Inferior parietal cortex (tissue), 1 donor: ENCODE data around the gene PTP4A1.
"Not testable (repeated sequence)": the region's sequence is repeated elsewhere in the genome, so short reads cannot be mapped to it uniquely, and the experiment has no call there.

Source experiments
- DNase-seq: peaks from one replicate; pipeline ENCODE4 v3.0.0-alpha.2; 2016; ENCODE audit errors: extremely low spot score

PTP4A1 gene

GRCh38 chr6:63582579-63583231, 10.4 kb downstream of the PTP4A1 start:
- DNase-seq: no peak

DNA sequence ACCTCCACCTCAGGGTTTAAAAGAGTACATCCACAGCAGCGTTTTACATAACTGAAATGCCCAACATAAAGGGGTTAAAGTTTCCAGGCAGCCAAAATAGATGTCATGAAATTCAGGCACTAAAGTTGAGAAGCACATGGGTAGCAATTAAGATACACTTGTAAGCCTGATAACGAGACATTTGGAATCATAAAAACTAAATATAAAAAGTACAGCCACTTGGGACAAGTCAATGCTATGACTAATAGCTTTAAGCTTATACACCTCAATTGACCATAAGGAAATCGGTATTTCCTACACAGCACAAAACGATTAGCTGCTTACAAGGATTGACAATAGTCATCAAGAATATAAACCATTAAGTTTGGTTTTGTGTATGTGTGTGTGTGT, 11.8 kb downstream of the PTP4A1 start:
- DNase-seq: no peak

- DNase-seq: no peak
These were observed 12.3 kb downstream of the PTP4A1 start for GRCh38 chr6:63584566-63584965.

GRCh38 chr6:63585652-63586051, 13.4 kb downstream of the PTP4A1 start:
- not testable (repeated sequence) for DNase-seq

DNA sequence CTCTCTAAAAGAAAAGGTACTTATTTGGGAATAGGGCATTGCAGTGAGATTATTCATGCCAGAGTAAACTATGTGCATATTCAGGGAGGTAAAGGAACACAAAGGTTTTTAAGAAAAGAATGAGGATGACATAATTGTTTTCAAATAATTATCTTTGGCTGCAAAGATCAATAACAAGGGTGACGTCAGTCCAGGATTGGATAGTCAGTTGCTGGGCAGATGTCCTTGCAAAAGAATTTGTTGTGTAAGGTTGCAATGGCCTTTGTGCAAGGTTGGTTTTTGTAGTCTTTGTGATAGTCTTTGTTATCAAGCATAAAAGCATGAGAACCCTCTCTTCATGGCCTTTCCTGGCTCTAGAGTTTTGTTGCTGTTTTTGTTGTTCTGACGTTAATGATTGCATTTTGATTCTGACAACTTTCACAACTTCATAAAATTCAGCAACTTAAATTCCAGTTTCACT, 17.7 kb downstream of the PTP4A1 start:
- DNase-seq: no peak

DNA sequence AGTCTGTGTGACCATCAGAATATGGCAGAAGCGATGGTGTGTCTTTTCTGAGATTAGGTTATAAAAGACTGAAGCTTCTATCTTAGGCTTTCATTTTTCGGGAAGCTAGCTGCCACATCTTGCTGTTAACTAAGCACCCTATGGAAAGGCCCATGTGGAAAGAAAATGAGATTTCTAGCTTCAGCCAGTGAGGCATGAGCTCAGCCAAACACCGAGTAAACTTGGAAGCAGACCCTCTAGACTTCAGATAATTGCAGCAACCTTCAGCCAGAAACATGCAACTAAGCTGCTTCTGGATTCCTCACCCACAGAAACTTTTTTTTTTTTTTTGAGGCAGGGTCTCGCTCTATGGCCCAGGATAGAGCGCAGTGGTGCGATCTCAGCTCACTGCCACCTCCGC, 20.6 kb downstream of the PTP4A1 start:
- DNase-seq: no peak

- DNase-seq: peak; percentile 10
These were observed 25.1 kb downstream of the PTP4A1 start for GRCh38 chr6:63597141-63598048.

DNA sequence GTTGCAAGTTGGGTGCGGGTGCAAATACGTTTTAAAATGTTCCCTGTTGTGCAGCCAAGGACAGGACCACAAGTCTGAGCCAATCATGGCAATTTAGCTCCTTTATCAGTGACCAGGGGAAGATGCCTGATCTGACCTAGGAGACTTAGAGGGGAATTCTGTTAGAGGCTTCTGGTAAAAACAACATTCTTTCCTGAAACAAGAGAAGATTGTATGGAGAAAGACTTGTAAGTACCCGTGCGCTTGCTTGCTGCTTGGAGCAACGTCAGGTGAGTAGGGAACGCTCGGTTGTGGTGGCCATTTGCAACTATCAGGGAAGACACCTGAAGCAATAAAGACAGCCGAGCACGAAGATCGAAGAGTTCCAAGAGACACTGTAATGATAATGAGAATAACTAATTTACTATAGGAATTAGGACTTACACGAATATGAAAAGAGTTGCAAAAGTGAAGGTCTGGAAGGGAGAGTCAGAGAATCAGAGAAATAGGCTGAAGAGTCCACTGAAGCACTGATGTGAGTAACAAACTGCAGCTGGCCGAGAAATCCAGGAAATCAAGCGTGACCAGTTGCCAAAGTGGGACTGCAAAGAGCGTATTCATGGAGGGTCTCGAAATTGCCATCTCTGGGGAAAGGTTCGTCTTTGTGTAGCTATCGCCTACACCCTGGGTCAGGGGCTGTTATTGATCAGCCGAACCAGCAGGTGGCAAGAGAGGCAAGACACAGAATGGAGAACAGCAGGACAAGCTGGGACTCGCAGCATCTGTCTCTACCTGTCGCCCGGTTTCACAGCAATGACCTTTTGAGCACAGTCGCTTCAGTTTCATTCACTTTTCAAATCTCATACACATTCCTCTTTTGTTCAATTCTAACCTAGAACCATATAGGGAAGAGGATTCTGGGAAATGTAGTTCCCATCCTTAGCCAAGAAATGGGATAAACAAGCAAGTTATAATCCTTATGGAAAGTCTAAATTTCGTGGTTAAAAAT, 26.1 kb downstream of the PTP4A1 start:
- DNase-seq: peak; percentile 87

DNA sequence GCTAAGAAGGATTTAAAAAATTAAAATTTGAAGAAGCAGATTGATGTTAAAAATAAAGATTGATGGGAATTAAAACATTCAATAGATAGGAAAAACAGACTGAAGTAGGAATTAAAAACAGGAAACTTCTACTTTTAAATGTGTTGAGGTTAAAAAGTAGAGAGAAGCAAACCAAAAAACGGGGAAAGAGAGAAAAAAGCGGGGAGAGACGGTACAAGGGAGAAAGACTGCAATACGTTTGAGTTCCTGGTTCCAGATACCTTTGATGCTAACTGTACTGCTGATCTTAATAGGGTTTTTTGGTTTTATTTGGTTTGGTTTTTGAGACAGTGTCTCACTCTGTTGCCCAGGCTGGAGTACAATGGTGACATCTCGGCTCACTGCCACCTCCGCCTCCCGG, 27.0 kb downstream of the PTP4A1 start:
- DNase-seq: no peak

DNA sequence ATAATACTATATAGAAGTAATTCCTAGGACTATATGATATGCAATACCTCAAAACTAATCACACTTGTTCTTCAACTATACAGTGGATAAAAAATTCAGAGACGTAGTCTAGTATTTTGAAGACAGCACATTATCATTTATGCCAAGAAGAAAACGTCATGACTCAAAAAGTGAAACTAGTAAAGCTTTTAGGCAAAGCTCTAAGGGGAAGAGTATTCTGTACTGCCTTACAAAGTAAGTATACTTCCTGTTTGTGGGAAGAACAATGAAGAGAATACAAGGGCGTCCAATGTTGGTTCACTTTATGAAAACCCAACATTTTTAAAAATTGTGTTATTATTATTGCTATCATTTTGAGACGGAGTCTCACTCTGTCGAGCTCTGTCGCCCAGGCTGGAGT, 27.9 kb downstream of the PTP4A1 start:
- DNase-seq: no peak

- no peak for DNase-seq
These were observed 37.0 kb downstream of the PTP4A1 start for GRCh38 chr6:63609231-63609630.

DNA sequence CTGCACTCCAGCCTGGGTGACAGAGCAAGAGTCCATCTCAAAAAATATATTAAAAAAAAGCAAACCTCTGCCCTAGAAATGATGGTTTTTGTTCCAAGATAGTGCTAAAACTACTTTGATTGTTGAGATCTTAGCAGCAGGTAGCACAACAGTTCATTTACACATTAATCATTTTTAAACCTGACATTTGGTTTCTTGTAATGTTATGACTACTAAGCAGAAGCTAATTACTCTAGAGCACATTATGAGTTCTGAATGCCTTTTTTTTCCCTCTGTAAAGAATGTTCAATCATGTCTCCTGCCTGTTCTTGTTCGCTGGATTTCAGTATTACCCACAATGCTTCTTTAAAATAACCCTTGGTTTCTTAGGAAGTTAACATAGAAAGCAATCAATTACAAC, 38.7 kb downstream of the PTP4A1 start:
- DNase-seq: no peak

DNA sequence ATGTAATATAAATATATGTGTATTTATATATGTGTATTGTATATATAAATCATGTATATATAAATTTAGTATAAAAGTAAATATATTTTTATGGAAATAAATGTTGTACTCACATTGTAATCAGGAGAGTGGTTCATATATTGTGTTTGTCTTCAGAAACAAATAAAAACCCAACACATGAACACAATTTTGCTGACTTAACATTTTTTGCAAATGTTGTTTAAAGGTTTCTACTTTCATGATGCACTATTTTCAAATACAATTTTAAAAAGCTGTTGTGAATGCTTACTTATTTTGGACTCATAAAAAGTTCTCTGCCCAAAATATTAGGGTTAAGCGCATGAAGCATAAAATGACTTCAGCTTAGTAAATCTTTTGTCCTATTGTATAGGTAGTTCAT, 39.3 kb downstream of the PTP4A1 start:
- DNase-seq: no peak

- DNase-seq: no peak
These were observed 43.3 kb downstream of the PTP4A1 start for GRCh38 chr6:63615590-63615989.
